ENCODE data around the gene ACTR6.
"Not testable (repeated sequence)": the region's sequence is repeated elsewhere in the genome, so short reads cannot be mapped to it uniquely, and the experiment has no call there.

Gene ACTR6

GRCh38 chr12:100222173-100222572, 21.6 kb downstream of the ACTR6 start:
- not testable (repeated sequence) for DNase-seq

GRCh38 chr12:100225491-100225890, 24.9 kb downstream of the ACTR6 start:
- no peak for DNase-seq

- no peak for DNase-seq
Measured at GRCh38 chr12:100229036-100229635, 28.5 kb downstream of the ACTR6 start.

GRCh38 chr12:100229876-100230275, 29.3 kb downstream of the ACTR6 start:
- DNase-seq: no peak

- DNase-seq: not testable (repeated sequence)
Measured at GRCh38 chr12:100231873-100232272, 31.3 kb downstream of the ACTR6 start.

- DNase-seq: no peak
Measured at GRCh38 chr12:100234166-100234565, 33.6 kb downstream of the ACTR6 start.

- no peak for DNase-seq
Measured at GRCh38 chr12:100234591-100235304, 34.1 kb downstream of the ACTR6 start.

GRCh38 chr12:100238801-100239200, 38.2 kb downstream of the ACTR6 start:
- DNase-seq: no peak

- DNase-seq: no peak
Measured at GRCh38 chr12:100239589-100239988, 39.0 kb downstream of the ACTR6 start.

GRCh38 chr12:100243137-100243536, 42.5 kb downstream of the ACTR6 start:
- DNase-seq: no peak

- DNase-seq: no peak
Measured at GRCh38 chr12:100247765-100248164, 47.1 kb downstream of the ACTR6 start.

GRCh38 chr12:100248886-100249285, 48.3 kb downstream of the ACTR6 start:
- DNase-seq: no peak

- no peak for DNase-seq
Measured at GRCh38 chr12:100249941-100250340, 49.3 kb downstream of the ACTR6 start.

- no peak for DNase-seq
Measured at GRCh38 chr12:100251917-100252316, 51.3 kb downstream of the ACTR6 start.

GRCh38 chr12:100253437-100253836, 52.8 kb downstream of the ACTR6 start:
- no peak for DNase-seq

- DNase-seq: no peak
Measured at GRCh38 chr12:100254876-100255275, 54.3 kb downstream of the ACTR6 start.

- DNase-seq: no peak
Measured at GRCh38 chr12:100258127-100258526, 57.5 kb downstream of the ACTR6 start.

- no peak for DNase-seq
Measured at GRCh38 chr12:100263131-100263530, 62.5 kb downstream of the ACTR6 start.

GRCh38 chr12:100265107-100265506, 64.5 kb downstream of the ACTR6 start:
- DNase-seq: not testable (repeated sequence)

- no peak for DNase-seq
Measured at GRCh38 chr12:100265732-100266584, 65.3 kb downstream of the ACTR6 start.

GRCh38 chr12:100266585-100266834, 65.9 kb downstream of the ACTR6 start:
- DNase-seq: no peak

- peak; percentile 92 for DNase-seq
Measured at GRCh38 chr12:100266835-100267602, 66.4 kb downstream of the ACTR6 start, which contains the start of the genes DEPDC4 and SCYL2. TSS of gene DEPDC4 (minus strand) at chr12:100267079. CDS start at chr12:100267076, 3 bp downstream. TSS of gene SCYL2 (plus strand) at chr12:100267177. CDS start at chr12:100282971, 15,794 bp downstream.

All from CD4-positive, alpha-beta T cell treated with Interferon gamma for 1 hour (primary cell).